K562 (cell line): Measurements from ENCODE around the gene PCSK2. TPM values are rescaled to one million over a fixed set of nuclear protein-coding genes. Genes with fewer than 3 reads are reported as not detected.

Source experiments
- ATAC-seq: fragments of 200-7000 bp; cut with Tn5 transposase; 3 replicates; pipeline ENCODE4 v1.9.1; 2020; ENCODE audit warnings: moderate library complexity
- BruUV-seq: library from RNA; stranded (reverse); fragments of 400-500 nt; replicated peaks from 2 replicates; lab custom pipeline; 2021; lab: Mats Ljungman, UMichigan
- CTCF ChIA-PET: fragments of 300-600 bp; formaldehyde crosslinking; extraction: SDS; loops from one replicate; lab custom pipeline; 2021; ENCODE audit warnings: low intra/inter-chr PET ratio; lab: Yijun Ruan, JAX
- POLR2A ChIA-PET: fragments of 300-600, 350-650 bp; sonication (Branson Sonifier 250); formaldehyde crosslinking; extraction: SDS; loops from one replicate; lab custom pipeline; 2021; ENCODE audit warnings: antibody characterized with exemption, inconsistent platforms; lab: Yijun Ruan, JAX
- DNase-seq, 4 experiments: peaks; one replicate each; pipeline versions ENCODE4 v3.0.0 to v3.0.0-alpha.2; 2011 to 2018; ENCODE audit warnings: low spot score in 3 of 4, mixed read lengths in 3 of 4; ENCODE audit errors: extremely low read depth in 1 of 4
- FAIRE-seq: peaks from 2 replicates; lab custom pipeline; 2011; peaks lifted over from hg19 to GRCh38; lab: Jason Lieb, UNC
- H2AFZ ChIP-seq: 2 replicates; pipeline ENCODE4 v1.6.0; 2011; ENCODE audit warnings: low read depth, low read length, control low read depth, inconsistent platforms
- H3K27ac ChIP-seq: fragments of 200-600 bp; 3 replicates; pipeline ENCODE4 v1.8.0; 2011; ENCODE audit warnings: low read depth, mild to moderate bottlenecking, control low read depth, inconsistent platforms, low read length, moderate library complexity, mixed read lengths; ENCODE audit errors: extremely low read depth
- H3K27me3 ChIP-seq, 2 experiments: fragments of 300-600 bp in 1 of 2; 2 replicates in 1 of 2; 3 replicates in 1 of 2; pipeline versions ENCODE4 v1.6.0 to v1.8.0; 2011; ENCODE audit warnings: inconsistent platforms in 2 of 2, low read length in 2 of 2, mild to moderate bottlenecking in 1 of 2, mixed read lengths in 1 of 2, moderate library complexity in 1 of 2; ENCODE audit not compliant: control insufficient read depth in 2 of 2, insufficient read depth in 2 of 2
- H3K36me3 ChIP-seq: fragments of 300-600 bp; 3 replicates; pipeline ENCODE4 v1.8.0; 2011; ENCODE audit warnings: mild to moderate bottlenecking, low read length, inconsistent platforms; ENCODE audit not compliant: control insufficient read depth, insufficient read depth
- H3K4me1 ChIP-seq, 2 experiments: fragments of 200-600 bp in 1 of 2; replicated peaks in 1 of 2; 2 replicates in 1 of 2; 3 replicates in 1 of 2; pipeline versions ENCODE4 v1.5.1 to v1.8.0; 2011; ENCODE audit warnings: inconsistent platforms in 2 of 2, low read length in 2 of 2, mild to moderate bottlenecking in 1 of 2, mixed read lengths in 1 of 2, moderate library complexity in 1 of 2; ENCODE audit not compliant: control insufficient read depth in 2 of 2, insufficient read depth in 2 of 2
- H3K4me2 ChIP-seq: 2 replicates; pipeline ENCODE4 v1.6.1; 2011; ENCODE audit warnings: low read length, control low read depth, inconsistent platforms, mixed read lengths; ENCODE audit not compliant: insufficient read depth
- H3K4me3 ChIP-seq: fragments of 200-600 bp; sonication (generic), shearing (Covaris generic); 2 replicates; pipeline ENCODE4 v1.5.1; 2016; ENCODE audit warnings: control low read depth, inconsistent platforms
- H3K79me2 ChIP-seq: fragments of 200-600 bp; 3 replicates; pipeline ENCODE4 v1.8.0; 2011; ENCODE audit warnings: low read length, inconsistent platforms; ENCODE audit not compliant: control insufficient read depth, insufficient read depth
- H3K9ac ChIP-seq, 2 experiments: 2 replicates each; pipeline versions ENCODE4 v1.6.0 to v1.6.1; 2011; ENCODE audit warnings: low read depth in 2 of 2, low read length in 2 of 2, control low read depth in 1 of 2, inconsistent platforms in 1 of 2, mild to moderate bottlenecking in 1 of 2, mixed read lengths in 1 of 2; ENCODE audit not compliant: insufficient read depth in 1 of 2
- H3K9me1 ChIP-seq: one replicate; pipeline ENCODE4 v1.6.0; 2011; ENCODE audit warnings: inconsistent platforms, mild to moderate bottlenecking, low read length, moderate library complexity; ENCODE audit not compliant: control insufficient read depth, insufficient read depth
- H3K9me3 ChIP-seq: replicated peaks from 2 replicates; pipeline ENCODE4 v1.5.1; 2011; ENCODE audit warnings: low read depth, low read length, inconsistent platforms; ENCODE audit not compliant: control insufficient read depth, insufficient read depth
- H4K20me1 ChIP-seq: replicated peaks from 2 replicates; pipeline ENCODE4 v1.6.1; 2011; ENCODE audit warnings: low read length, inconsistent platforms, mixed read lengths; ENCODE audit not compliant: control insufficient read depth, insufficient read depth
- ARNT ChIP-seq, 2 experiments: fragments of 450-650 bp; IDR thresholded peaks; 2 replicates each; pipeline ENCODE4 v1.6.1; 2016; ENCODE audit warnings: mild to moderate bottlenecking in 1 of 2
- ATF1 ChIP-seq, 2 experiments: fragments of 450-650 bp in 1 of 2; IDR thresholded peaks; 2 replicates each; pipeline ENCODE4 v1.6.1; 2016; ENCODE audit warnings: missing compliant biosample characterization in 1 of 2, missing genetic modification characterization in 1 of 2
- JUN ChIP-seq, 2 experiments: sonication (generic) in 1 of 2; formaldehyde crosslinking in 1 of 2; IDR thresholded peaks; 2 replicates each; pipeline versions ENCODE4 v1.6.1 to v1.8.0; 2012 to 2022; ENCODE audit warnings: borderline replicate concordance in 2 of 2, mild to moderate bottlenecking in 2 of 2, improper control_type of control experiment in 1 of 2, low read depth in 1 of 2, low read length in 1 of 2, missing genetic modification reagents in 1 of 2
- NUFIP1 ChIP-seq: fragments of 450-650 bp; IDR thresholded peaks from 2 replicates; pipeline ENCODE4 v1.6.1; 2018; ENCODE audit not compliant: partially characterized antibody
- WGBS: fragments of 100-300 bp; shearing (Covaris generic); methylation state at CpG from one replicate; pipeline ENCODE4 v1.1.6; 2016; ENCODE audit warnings: low coverage, mixed read lengths; ENCODE audit not compliant: insufficient coverage; ENCODE audit errors: missing lambda C conversion rate; 5-methylcytosine and 5-hydroxymethylcytosine counted together
- in situ Hi-C: fragments of 300-500 bp; cut with MboI; formaldehyde crosslinking; loops from 4 replicates; pipeline ENCODE4 v1.15.0; 2018; ENCODE audit warnings: inconsistent platforms, mixed read lengths
- intact Hi-C: fragments of 100-400 bp; cut with micrococcal nuclease; formaldehyde crosslinking; loops from 2 replicates; pipeline ENCODE4 v1.14.2; 2022
- polyA plus RNA-seq, 8 experiments: library from polyadenylated mRNA; depleted of rRNA in 4 of 8; stranded (reverse) in 5 of 8; unstranded in 3 of 8; fragments of >200 nt; fragmentation: Nextera tagmentation in 2 of 8; fragmentation: Illumina TruSeq in 1 of 8; extraction: Ambion mirVana in 2 of 8; extraction: Trizol in 1 of 8; gene quantifications; 2 replicates each; pipeline versions ENCODE4 v1.2.1 to v1.2.3, GENCODE V29; 2011 to 2014; ENCODE audit warnings: inconsistent platforms in 1 of 8, missing spikeins in 1 of 8
- total RNA-seq, 7 experiments: library from RNA; depleted of rRNA in 6 of 7; stranded (reverse); fragments of >200 nt in 6 of 7; fragmentation: Illumina TruSeq in 2 of 7; extraction: Trizol in 2 of 7; gene quantifications; 2 replicates each; pipeline versions ENCODE4 v1.2.1 to v1.2.3, GENCODE V29; 2011 to 2021; ENCODE audit warnings: low replicate concordance in 1 of 7
- TF ChIP-seq, protein P1 (sequence below): fragments of 450-650 bp; formaldehyde crosslinking; conservative IDR thresholded peaks from 2 replicates; pipeline ENCODE4 v1.4.0; 2022; ENCODE audit warnings: mild to moderate bottlenecking, missing genetic modification characterization

The PCSK2 gene
- total and polyA plus RNA-seq, 9 of the 15 experiments (the other 6 are each of a cell fraction or from before 2014, with no cell fraction given) = 0.04 to 0.07 (median 0.05) TPM; not detected in 6

DNA sequence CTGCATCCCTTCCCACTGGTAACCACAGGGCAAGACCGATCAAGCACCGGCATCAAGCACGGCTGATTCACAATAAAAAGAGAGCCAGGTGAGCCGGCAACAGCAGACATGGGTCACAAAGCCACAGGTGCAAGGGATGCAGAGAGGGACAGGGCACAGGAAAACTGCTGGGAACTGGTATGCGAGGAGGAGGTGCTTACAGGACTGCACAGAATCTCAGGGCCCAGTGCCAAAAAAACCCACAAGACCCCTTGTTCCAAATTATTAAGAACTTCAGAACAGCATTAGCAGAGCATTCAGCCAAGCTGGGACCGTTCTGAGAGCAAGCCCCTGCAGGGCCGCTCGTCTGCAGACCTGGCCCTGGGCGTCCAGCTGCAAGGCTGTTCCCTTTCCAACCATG, 269.0 kb downstream of the PCSK2 start (continued):
- TF ChIP-seq JUN (IDR thresholded peaks at IDR 0.05; ENCODE audit: borderline replicate concordance, low read depth, low read length) (no peak), JUN (CRISPR knock-in tag; IDR thresholded peaks at IDR 0.05; ENCODE audit: borderline replicate concordance) (no peak)

DNA sequence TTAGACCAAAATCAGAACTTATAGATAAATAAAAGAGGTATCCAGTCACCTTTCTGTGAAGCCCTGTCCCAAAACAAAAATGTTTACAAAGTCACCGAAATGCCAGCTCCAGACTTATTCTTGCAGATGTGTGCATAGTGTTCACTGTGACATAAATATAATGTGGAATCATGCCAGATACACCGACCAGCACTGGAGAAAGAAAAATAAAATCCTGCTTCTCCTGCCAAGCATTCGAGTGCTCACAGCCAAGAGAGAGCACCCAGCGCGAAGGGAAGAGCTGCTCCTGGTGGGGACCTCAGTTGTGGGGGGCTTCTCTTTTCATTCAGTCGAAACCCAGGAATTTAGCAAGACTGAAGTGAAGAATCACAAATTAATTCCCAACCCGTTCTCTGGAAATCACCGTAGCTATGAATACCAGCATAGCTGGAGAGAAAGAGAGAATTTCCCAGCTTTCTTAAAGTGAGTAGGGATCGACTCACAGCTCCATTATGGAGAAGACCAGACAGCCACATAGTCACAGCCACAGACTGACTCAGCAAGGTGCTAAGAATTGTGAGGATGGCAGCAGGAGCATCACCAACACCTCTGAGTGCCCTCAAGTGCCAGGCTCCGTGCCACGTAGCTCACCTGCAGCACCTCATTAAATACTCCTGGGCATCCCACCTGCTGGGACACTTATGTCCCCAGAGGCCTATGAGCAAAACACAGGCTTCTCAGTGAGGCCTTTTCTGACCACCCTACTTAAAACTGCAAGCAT, 271.2 kb downstream of the PCSK2 start:
- no peak overlapping the region for H3K9ac ChIP-seq
- POLR2A ChIA-PET = interaction anchor here (1.5 kb wide), 1 partner anchor 9 kb away, joined by 3 read pairs; no protein-coding TSS in a partner anchor

More for the DNA sequence above, 271.2 kb downstream of the PCSK2 start:
- WGBS = 0% methylated on average over 11 of the region's 11 CpGs
- H4K20me1 ChIP-seq = no peaks in the 10 kb centered on the region
- no peaks in the 10 kb centered on the region for H3K36me3 ChIP-seq
- DNase-seq (no peak), ATAC-seq (no peak), FAIRE-seq (no peak)
- no peak overlapping the region for H3K4me2 ChIP-seq
- TF ChIP-seq NUFIP1 (no peak), ARNT (IDR thresholded peaks at IDR 0.05) (no peak), ATF1 (CRISPR knock-in tag; IDR thresholded peaks at IDR 0.05) (no peak), ATF1 (tag; IDR thresholded peaks at IDR 0.05) (no peak)
- TF ChIP-seq, protein P1, sequence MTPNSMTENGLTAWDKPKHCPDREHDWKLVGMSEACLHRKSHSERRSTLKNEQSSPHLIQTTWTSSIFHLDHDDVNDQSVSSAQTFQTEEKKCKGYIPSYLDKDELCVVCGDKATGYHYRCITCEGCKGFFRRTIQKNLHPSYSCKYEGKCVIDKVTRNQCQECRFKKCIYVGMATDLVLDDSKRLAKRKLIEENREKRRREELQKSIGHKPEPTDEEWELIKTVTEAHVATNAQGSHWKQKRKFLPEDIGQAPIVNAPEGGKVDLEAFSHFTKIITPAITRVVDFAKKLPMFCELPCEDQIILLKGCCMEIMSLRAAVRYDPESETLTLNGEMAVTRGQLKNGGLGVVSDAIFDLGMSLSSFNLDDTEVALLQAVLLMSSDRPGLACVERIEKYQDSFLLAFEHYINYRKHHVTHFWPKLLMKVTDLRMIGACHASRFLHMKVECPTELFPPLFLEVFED = no peak
- H3K9me3 ChIP-seq = no peaks in the 10 kb centered on the region
- in situ Hi-C loops = no loop called here
- H3K27me3 ChIP-seq = peaks cover 7 to 47% of the 10 kb centered on the region in 2 experiments; a peak in 4 of 5 replicates
- intact Hi-C loops = no loop called here
- CTCF ChIA-PET = no interaction called here
- no peaks in the 10 kb centered on the region for H3K4me1 ChIP-seq
- H3K27ac ChIP-seq = no peak overlapping the region
- no peak overlapping the region for H3K4me3 ChIP-seq
- H3K9me1 ChIP-seq = no peaks in the 10 kb centered on the region
- no peak overlapping the region for H2AFZ ChIP-seq
- no peaks in the 10 kb centered on the region for H3K79me2 ChIP-seq
- BruUV-seq = no TSS peak
